Brain microvascular endothelial cell (primary cell): ENCODE measurements around the gene P3H2.

Source experiments
- DNase-seq: peaks from one replicate; pipeline ENCODE4 v3.0.0-alpha.2; 2020
- H3K27ac ChIP-seq: fragments of 250-450 bp; sonication (Bioruptor Pico); 2 replicates; pipeline ENCODE4 v1.5.1; 2020; ENCODE audit warnings: mild to moderate bottlenecking, moderate library complexity
- H3K27me3 ChIP-seq: fragments of 250-450 bp; sonication (Bioruptor Pico); replicated peaks from 2 replicates; pipeline ENCODE4 v1.5.1; 2020; ENCODE audit warnings: mild to moderate bottlenecking
- H3K36me3 ChIP-seq: fragments of 250-450 bp; sonication (Bioruptor Pico); replicated peaks from 2 replicates; pipeline ENCODE4 v1.5.1; 2020; ENCODE audit warnings: mild to moderate bottlenecking
- H3K4me3 ChIP-seq: 2 replicates; pipeline ENCODE4 v1.5.1; 2011; ENCODE audit warnings: low read depth, mild to moderate bottlenecking, control low read depth, low read length, moderate library complexity
- CTCF ChIP-seq: IDR thresholded peaks from 2 replicates; pipeline ENCODE4 v1.5.1; 2011; ENCODE audit warnings: low read depth, mild to moderate bottlenecking, moderate library complexity, low read length, control low read depth, inconsistent platforms; ENCODE audit errors: missing control alignments
- in situ Hi-C: cut with HindIII; loops from 2 replicates; pipeline ENCODE4 v1.10.0; 2017; ENCODE audit warnings: low sequenced_read_pairs, low pct_ligation_motif_present

Gene P3H2

GRCh38 chr3:190077395-190078045, 43.2 kb downstream of the P3H2 start:
- H3K4me3 ChIP-seq = no peak overlapping the region
- DNase-seq = no peak
- no peak for TF ChIP-seq CTCF
- peak overlapping the region; percentile 94 for H3K27ac ChIP-seq
- in situ Hi-C loops = no loop called here
- H3K27me3 ChIP-seq = no peaks in the 10 kb centered on the region
- H3K36me3 ChIP-seq = no peaks in the 10 kb centered on the region

GRCh38 chr3:190076601-190077394, 43.9 kb downstream of the P3H2 start:
- Histone ChIP-seq H3K36me3 (no peaks in the 10 kb centered on the region), H3K27ac (peak overlapping the region; percentile 94), H3K4me3 (no peak overlapping the region), H3K27me3 (no peaks in the 10 kb centered on the region)
- DNase-seq = peak; percentile 99
- in situ Hi-C loops = no loop called here
- TF ChIP-seq CTCF = no peak

GRCh38 chr3:190076136-190076535, 44.6 kb downstream of the P3H2 start:
- Histone ChIP-seq H3K4me3 (no peak overlapping the region), H3K36me3 (no peaks in the 10 kb centered on the region), H3K27me3 (no peaks in the 10 kb centered on the region), H3K27ac (peak overlapping the region; percentile 94)
- in situ Hi-C loops = no loop called here
- TF ChIP-seq CTCF = no peak
- no peak for DNase-seq

- in situ Hi-C loops = no loop called here
- no peak for DNase-seq
- Histone ChIP-seq H3K36me3 (no peaks in the 10 kb centered on the region), H3K27me3 (no peaks in the 10 kb centered on the region), H3K4me3 (no peak overlapping the region), H3K27ac (no peak overlapping the region)
- no peak for TF ChIP-seq CTCF
These were observed 45.9 kb downstream of the P3H2 start for GRCh38 chr3:190074817-190075216.

- Histone ChIP-seq H3K27me3 (no peaks in the 10 kb centered on the region), H3K27ac (no peak overlapping the region), H3K4me3 (no peak overlapping the region), H3K36me3 (no peaks in the 10 kb centered on the region)
- no peak for TF ChIP-seq CTCF
- in situ Hi-C loops = no loop called here
- DNase-seq = no peak
These were observed 47.3 kb downstream of the P3H2 start for GRCh38 chr3:190073264-190074008.
